Astrocyte (in vitro differentiated cells and primary cell): Measurements from ENCODE around the gene LMX1A. TPM values are rescaled to one million over a fixed set of nuclear protein-coding genes. Genes with fewer than 3 reads are reported as not detected.

ENCODE experiments used
- DNase-seq: peaks from one replicate; pipeline ENCODE4 v3.0.0-alpha.2; 2010; ENCODE audit warnings: low read depth
- FAIRE-seq: peaks from 2 replicates; lab custom pipeline; 2011; peaks lifted over from hg19 to GRCh38; lab: Jason Lieb, UNC
- H2AFZ ChIP-seq: 2 replicates; pipeline ENCODE4 v1.6.0; 2012; ENCODE audit warnings: low read depth, low read length, inconsistent platforms
- H3K27ac ChIP-seq: 2 replicates; pipeline ENCODE4 v1.5.1; 2011; ENCODE audit warnings: low read depth, low read length, inconsistent platforms
- H3K27me3 ChIP-seq: 2 replicates; pipeline ENCODE4 v1.6.0; 2011; ENCODE audit warnings: low read length, inconsistent platforms; ENCODE audit not compliant: insufficient read depth
- H3K36me3 ChIP-seq: 2 replicates; pipeline ENCODE4 v1.5.1; 2011; ENCODE audit warnings: low read length, inconsistent platforms; ENCODE audit not compliant: insufficient read depth
- H3K4me1 ChIP-seq: 2 replicates; pipeline ENCODE4 v1.5.1; 2011; ENCODE audit warnings: low read length, inconsistent platforms; ENCODE audit not compliant: insufficient read depth
- H3K4me2 ChIP-seq: 2 replicates; pipeline ENCODE4 v1.6.0; 2012; ENCODE audit warnings: low read length, inconsistent platforms
- H3K4me3 ChIP-seq: 2 replicates; pipeline ENCODE4 v1.5.1; 2011; ENCODE audit warnings: low read depth, mild to moderate bottlenecking, low read length, inconsistent platforms; ENCODE audit not compliant: insufficient read depth
- H3K79me2 ChIP-seq: 2 replicates; pipeline ENCODE4 v1.6.0; 2012; ENCODE audit warnings: mild to moderate bottlenecking, low read length, inconsistent platforms; ENCODE audit not compliant: insufficient read depth
- H3K9ac ChIP-seq: 2 replicates; pipeline ENCODE4 v1.6.0; 2012; ENCODE audit warnings: mild to moderate bottlenecking, low read length, inconsistent platforms
- H3K9me3 ChIP-seq: 2 replicates; pipeline ENCODE4 v1.5.1; 2012; ENCODE audit warnings: low read depth, mild to moderate bottlenecking, low read length, inconsistent platforms; ENCODE audit not compliant: insufficient read depth
- H4K20me1 ChIP-seq: 2 replicates; pipeline ENCODE4 v1.6.0; 2012; ENCODE audit warnings: low read length, inconsistent platforms; ENCODE audit not compliant: insufficient read depth
- H3K27ac Mint-ChIP-seq: one replicate; pipeline ENCODE4 v1.8.0; 2021; ENCODE audit warnings: mild to moderate bottlenecking, mixed read lengths; ENCODE audit not compliant: unreplicated experiment
- H3K27me3 Mint-ChIP-seq: one replicate; pipeline ENCODE4 v1.8.0; 2021; ENCODE audit warnings: low read depth, mixed read lengths; ENCODE audit not compliant: unreplicated experiment
- H3K36me3 Mint-ChIP-seq: one replicate; pipeline ENCODE4 v1.8.0; 2021; ENCODE audit warnings: low read depth, mixed read lengths; ENCODE audit not compliant: unreplicated experiment
- H3K4me1 Mint-ChIP-seq: one replicate; pipeline ENCODE4 v1.8.0; 2021; ENCODE audit warnings: low read depth, mixed read lengths; ENCODE audit not compliant: unreplicated experiment
- H3K4me3 Mint-ChIP-seq: one replicate; pipeline ENCODE4 v1.8.0; 2021; ENCODE audit warnings: mild to moderate bottlenecking, moderate library complexity, mixed read lengths; ENCODE audit not compliant: unreplicated experiment
- H3K9me3 Mint-ChIP-seq: one replicate; pipeline ENCODE4 v1.8.0; 2021; ENCODE audit warnings: mild to moderate bottlenecking, mixed read lengths; ENCODE audit not compliant: unreplicated experiment
- CTCF ChIP-seq: IDR thresholded peaks from 2 replicates; pipeline ENCODE4 v1.5.1; 2011; ENCODE audit warnings: low read depth, mild to moderate bottlenecking, inconsistent platforms, low read length, moderate library complexity; ENCODE audit not compliant: insufficient read depth
- EZH2 ChIP-seq: IDR thresholded peaks from 2 replicates; pipeline ENCODE4 v1.6.1; 2012; ENCODE audit warnings: mild to moderate bottlenecking, low read length, inconsistent platforms; ENCODE audit not compliant: insufficient read depth
- total RNA-seq: library from RNA; stranded (reverse); gene quantifications from 2 replicates; pipeline ENCODE4 v1.2.1, GENCODE V29; 2021

The LMX1A gene
- total RNA-seq, 1 donor from 2014 or later = not detected

- H3K9ac ChIP-seq = no peak overlapping the region
- Mint-ChIP-seq H3K27ac (no peak overlapping the region), H3K36me3 (no peaks in the 10 kb centered on the region), H3K9me3 (no peaks in the 10 kb centered on the region), H3K4me3 (no peak overlapping the region), H3K4me1 (no peaks in the 10 kb centered on the region), H3K27me3 (peaks cover 63% of the 10 kb centered on the region)
- no peaks in the 10 kb centered on the region for H3K9me3 ChIP-seq
- no peaks in the 10 kb centered on the region for H3K4me1 ChIP-seq
- H3K27ac ChIP-seq = no peak overlapping the region
- no peak for TF ChIP-seq CTCF
- TF ChIP-seq EZH2 = no peak
- H2AFZ ChIP-seq = no peak overlapping the region
- H3K36me3 ChIP-seq = no peaks in the 10 kb centered on the region
- DNase-seq = no peak
- no peak overlapping the region for H3K4me3 ChIP-seq
- no peaks in the 10 kb centered on the region for H3K27me3 ChIP-seq
- no peak overlapping the region for H3K4me2 ChIP-seq
- no peak for FAIRE-seq
- no peaks in the 10 kb centered on the region for H4K20me1 ChIP-seq
- H3K79me2 ChIP-seq = no peaks in the 10 kb centered on the region
These were observed 75.2 kb downstream of the LMX1A start for GRCh38 chr1:165281207-165281901.

- H3K36me3 Mint-ChIP-seq = no peaks in the 10 kb centered on the region
- H3K79me2 ChIP-seq = no peaks in the 10 kb centered on the region
- H3K9me3 Mint-ChIP-seq = no peaks in the 10 kb centered on the region
- DNase-seq = no peak
- peaks cover 67% of the 10 kb centered on the region for H3K27me3 Mint-ChIP-seq
- no peak overlapping the region for H3K4me3 ChIP-seq
- H3K4me1 Mint-ChIP-seq = no peaks in the 10 kb centered on the region
- no peak overlapping the region for H3K9ac ChIP-seq
- no peak for TF ChIP-seq CTCF
- TF ChIP-seq EZH2 = no peak
- no peaks in the 10 kb centered on the region for H3K4me1 ChIP-seq
- no peaks in the 10 kb centered on the region for H3K27me3 ChIP-seq
- no peak overlapping the region for H3K4me3 Mint-ChIP-seq
- FAIRE-seq = no peak
- no peak overlapping the region for H3K27ac Mint-ChIP-seq
- H2AFZ ChIP-seq = no peak overlapping the region
- H3K9me3 ChIP-seq = no peaks in the 10 kb centered on the region
- H3K36me3 ChIP-seq = no peaks in the 10 kb centered on the region
- no peak overlapping the region for H3K27ac ChIP-seq
- H3K4me2 ChIP-seq = no peak overlapping the region
- H4K20me1 ChIP-seq = no peaks in the 10 kb centered on the region
These were observed 76.6 kb downstream of the LMX1A start for GRCh38 chr1:165279882-165280281.

- Mint-ChIP-seq H3K27ac (no peak overlapping the region), H3K36me3 (no peaks in the 10 kb centered on the region), H3K27me3 (peaks cover 60% of the 10 kb centered on the region), H3K4me1 (no peaks in the 10 kb centered on the region), H3K9me3 (no peaks in the 10 kb centered on the region), H3K4me3 (no peak overlapping the region)
- Histone ChIP-seq H3K4me3 (no peak overlapping the region), H2AFZ (no peak overlapping the region), H3K9ac (no peak overlapping the region), H3K79me2 (no peaks in the 10 kb centered on the region), H4K20me1 (no peaks in the 10 kb centered on the region), H3K4me1 (no peaks in the 10 kb centered on the region), H3K36me3 (no peaks in the 10 kb centered on the region), H3K27me3 (no peaks in the 10 kb centered on the region), H3K4me2 (no peak overlapping the region), H3K27ac (no peak overlapping the region), H3K9me3 (no peaks in the 10 kb centered on the region)
- FAIRE-seq = no peak
- TF ChIP-seq EZH2 (no peak), CTCF (no peak)
- no peak for DNase-seq
These were observed 80.2 kb downstream of the LMX1A start for GRCh38 chr1:165276314-165276713.
